CD4-positive, alpha-beta T cell treated with Interleukin-6 at 100 ng/mL for 8 hours (primary cell): ENCODE measurements around the gene GPR39.

ENCODE experiments used
- DNase-seq: peaks from one replicate; pipeline ENCODE4 v3.0.0-alpha.2; 2020; ENCODE audit warnings: mixed read lengths, low spot score

GPR39 gene

GRCh38 chr2:132414081-132414480 lies 2.5 kb upstream of the GPR39 start:
- no peak for DNase-seq

GRCh38 chr2:132415256-132415914 lies 1.2 kb upstream of the GPR39 start:
- DNase-seq: no peak

DNA sequence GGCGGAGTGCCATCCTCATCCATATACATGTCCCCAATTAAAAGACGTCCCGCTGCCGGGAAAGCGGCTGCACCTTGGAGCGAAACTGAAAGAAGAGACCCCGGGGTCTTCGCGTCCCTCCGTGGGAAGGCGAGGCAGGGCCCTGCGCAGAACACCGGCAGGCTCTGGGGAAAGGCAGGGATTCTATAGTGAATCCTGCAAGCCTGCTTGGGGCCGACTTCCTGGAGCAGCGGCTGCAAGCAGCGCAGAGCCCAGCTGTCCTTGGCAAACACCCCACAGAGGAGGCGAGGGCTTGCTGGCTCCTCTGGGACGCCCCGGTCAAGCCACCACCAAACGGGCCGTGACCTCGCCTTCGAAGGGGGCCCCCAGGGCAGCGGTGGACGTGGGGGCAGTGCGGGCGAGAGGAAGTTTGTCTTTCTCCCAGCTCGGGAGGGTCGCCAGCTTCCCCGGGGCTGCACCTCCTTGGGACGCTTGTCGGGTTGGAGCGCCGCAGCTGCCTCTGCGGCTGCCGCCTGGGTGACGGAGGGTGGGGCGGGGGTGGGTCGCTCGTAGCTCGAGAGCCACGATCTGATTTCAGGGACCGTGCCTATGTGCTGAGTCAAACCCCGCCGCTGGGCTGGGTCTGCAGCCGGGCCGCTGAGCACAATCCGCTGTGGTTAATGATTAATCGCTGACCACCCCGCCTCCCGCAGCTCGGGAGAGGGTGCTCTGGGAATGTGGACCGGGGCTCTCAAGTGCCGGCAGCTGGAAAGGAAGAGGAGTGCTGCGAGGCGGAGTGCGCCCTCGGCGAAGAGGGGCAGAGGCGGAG lies 486 bp upstream of the GPR39 start:
- no peak for DNase-seq

- no peak for DNase-seq
Observed at GRCh38 chr2:132417430-132418035, 928 bp downstream of the GPR39 start.

- no peak for DNase-seq
Observed at GRCh38 chr2:132419235-132419634, 2.6 kb downstream of the GPR39 start.

GRCh38 chr2:132419941-132420340 lies 3.3 kb downstream of the GPR39 start:
- no peak for DNase-seq

DNA sequence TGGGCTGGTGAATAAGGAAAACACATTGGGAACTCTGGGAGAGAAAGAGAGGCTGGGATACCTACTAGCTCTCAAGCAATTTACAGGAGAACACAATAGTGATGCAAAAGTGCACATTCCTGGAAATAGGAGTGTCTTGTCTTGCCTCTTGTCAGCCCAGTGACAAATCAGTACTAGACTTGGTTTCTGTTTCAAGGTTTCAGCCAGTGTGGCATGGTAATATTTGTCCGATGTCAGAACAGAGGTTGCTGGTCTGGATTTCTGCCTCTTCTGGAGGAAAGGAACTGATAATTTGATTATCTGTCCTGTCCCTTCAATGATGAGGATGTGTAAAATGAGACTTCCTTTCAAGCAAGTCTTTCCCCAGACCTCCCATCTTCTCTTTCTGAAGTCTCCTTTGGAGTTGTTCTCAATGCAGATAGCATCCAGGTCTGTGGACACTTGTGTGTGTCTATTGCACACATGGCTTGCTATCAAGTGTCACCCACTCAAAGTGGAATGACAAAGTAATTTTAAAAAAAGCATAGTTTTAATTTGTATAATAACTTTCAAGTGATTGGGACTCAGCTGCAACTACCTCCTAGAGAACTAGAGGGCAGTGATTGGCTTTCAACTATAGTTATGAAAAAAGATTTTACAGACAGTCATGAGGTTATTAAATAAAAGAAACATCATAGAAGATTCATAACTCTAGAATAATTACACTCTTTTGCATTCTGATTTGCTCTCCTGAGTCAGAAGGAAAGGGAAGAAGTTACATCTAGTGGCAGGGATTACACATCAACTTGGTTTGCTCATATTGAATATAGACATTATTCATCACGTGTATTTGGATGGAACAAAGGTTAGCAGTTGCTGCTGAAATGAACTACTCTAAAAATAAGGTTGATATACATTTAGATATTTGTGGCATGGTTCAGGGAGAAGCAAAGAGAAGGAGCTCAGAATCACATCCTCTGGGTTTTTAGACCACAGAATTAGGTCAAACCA lies 4.5 kb downstream of the GPR39 start:
- no peak for DNase-seq

DNA sequence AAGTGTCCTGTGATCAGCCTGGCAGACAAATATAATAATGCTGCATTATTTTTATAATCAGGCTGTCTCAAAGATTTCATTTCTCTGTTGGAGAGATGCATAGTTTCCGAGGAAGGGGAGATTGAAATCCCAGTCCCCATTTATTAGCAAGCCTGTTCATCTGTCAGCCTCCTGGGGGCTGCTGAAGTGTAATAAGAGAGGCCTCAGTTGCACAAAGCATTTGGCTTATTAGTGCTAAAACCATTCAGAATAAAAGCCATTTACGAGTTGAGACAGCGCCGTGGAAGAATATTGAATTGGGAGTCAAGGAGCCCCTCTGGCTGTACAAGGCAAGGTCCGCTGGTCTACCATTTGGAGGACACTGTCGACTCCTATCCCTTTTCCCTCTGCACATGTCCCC lies 6.1 kb downstream of the GPR39 start:
- DNase-seq: no peak

- DNase-seq: no peak
Observed at GRCh38 chr2:132424526-132425121, 8.0 kb downstream of the GPR39 start.

DNA sequence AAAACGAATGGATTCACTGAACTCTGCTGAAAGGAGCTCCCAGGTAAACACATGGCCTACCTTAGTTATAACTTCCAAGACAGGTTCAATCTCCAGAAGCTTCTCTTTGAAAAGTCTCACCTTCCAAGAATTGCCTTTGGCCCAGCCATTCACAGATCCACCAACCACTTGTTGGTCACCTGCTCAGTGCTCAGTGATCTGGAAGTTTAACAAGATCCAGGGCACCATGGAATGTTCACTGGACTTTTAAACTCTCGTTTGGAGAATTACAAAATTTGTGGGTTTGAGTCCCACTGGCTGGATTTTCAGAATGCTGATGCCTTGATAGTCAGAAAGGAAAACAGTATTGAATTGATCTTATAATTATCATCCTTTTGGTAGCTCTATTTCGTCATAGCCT lies 9.4 kb downstream of the GPR39 start:
- DNase-seq: no peak

DNA sequence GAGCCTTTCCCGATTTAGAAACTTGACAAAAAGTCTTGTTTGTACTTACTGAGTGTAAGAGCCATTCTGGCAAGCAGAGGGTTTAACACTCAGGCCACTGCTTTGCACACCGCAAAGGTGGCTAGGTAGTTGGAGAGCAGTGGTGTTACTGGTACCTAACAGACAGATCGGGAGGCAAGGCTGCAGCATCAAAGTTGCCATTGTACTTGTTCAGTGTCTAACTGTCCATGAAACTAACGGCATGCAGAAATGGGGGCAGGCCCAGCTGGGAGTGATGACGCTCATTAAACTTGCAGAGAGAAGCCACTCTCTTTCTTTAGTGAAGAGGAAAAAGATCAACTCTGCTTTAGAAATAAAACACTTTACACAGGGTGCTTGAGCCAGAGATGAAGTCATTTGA lies 10.1 kb downstream of the GPR39 start:
- DNase-seq: no peak

GRCh38 chr2:132429351-132429750 lies 12.7 kb downstream of the GPR39 start:
- no peak for DNase-seq

GRCh38 chr2:132429941-132430573 lies 13.5 kb downstream of the GPR39 start:
- no peak for DNase-seq

DNA sequence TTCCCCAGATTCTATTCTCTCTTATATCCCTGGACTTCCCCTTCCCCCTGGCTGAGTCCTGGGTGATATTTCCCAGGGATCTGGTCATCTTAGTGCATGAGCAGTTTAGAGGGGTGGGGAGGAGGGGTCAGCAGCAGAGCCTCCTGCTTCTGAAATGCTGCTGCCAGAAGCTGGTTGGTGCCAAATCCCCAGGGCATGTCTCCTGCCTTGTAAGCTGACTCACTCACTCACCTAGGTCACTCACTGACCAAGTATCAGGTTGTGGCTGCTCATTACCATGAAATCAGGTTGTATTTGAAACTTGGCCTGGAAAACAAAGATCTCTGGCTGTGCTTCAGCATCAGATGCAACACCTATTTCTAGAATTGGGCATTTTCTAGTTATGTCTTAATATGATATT lies 14.3 kb downstream of the GPR39 start:
- DNase-seq: no peak

- no peak for DNase-seq
Observed at GRCh38 chr2:132437852-132438669, 21.5 kb downstream of the GPR39 start.

- no peak for DNase-seq
Observed at GRCh38 chr2:132438691-132439090, 22.1 kb downstream of the GPR39 start.

DNA sequence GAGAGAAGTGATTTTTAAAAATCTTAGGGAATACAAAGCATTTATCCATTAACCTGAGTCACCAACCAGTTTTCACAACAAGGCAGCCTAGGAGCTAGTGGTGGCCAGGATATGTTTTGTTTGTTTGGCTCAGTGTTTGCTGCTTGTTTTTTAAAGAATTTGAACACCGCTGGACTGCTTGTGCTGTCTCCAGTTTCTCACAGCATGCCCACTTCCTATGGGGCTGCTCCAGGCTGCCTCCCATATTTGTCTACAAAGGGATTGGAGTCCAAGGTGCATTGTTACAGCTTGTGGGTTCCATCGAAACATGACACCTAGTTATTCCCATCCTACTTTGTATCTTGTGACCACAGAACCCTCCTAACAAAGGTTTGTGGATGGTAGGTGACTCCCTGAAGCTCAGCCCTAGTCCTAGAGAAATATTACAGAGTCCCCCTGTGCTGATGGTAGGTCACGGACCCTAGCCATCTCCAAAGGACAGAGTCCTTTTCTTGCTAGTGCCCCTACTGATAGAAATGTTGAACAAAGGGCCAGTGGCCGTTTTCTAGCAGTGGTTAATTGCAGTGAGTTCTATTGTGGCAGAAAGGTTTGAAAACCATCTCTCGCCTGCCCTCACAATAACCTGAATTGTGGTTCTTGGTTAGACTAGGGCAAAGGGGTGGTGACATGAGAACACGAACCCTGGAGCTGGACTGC lies 23.2 kb downstream of the GPR39 start:
- DNase-seq: no peak

DNA sequence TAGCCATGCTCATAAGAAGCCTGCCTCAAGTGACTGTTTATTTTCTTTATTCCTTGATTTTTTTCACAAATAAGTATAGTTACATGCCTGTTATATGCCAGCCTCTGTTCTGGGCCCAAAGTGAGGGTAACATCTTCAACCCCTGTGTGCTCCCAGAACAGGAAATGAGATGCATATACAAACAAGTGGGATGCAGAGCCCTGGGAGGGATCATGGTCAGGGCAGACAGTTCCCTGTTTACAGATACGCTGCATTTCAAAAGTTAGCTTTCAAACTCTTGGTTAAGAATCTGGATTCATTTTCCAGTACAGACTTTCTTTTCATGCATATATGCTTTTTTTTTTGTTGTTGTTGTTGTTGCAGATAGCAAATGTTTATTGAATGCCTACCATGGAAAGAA lies 24.4 kb downstream of the GPR39 start:
- no peak for DNase-seq

DNA sequence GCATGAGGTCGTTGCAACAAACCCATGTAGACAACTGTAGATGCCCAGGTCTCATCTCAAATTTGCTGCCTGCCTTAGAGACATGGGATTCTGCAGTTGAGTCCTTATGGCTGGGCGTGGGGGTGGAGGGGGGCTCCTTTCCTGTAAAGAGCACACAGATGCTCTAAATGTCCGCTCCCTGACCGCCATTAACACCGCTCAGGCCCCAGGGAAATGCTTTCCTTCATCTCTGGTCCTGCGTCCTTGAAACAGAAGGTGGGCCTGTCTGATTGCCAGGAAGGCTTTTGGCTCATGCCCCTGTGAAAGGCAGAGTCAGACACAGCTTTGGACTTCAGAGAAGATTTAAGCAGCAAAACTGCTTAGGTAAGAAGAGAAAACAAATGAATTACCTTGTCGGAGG lies 25.7 kb downstream of the GPR39 start:
- no peak for DNase-seq

DNA sequence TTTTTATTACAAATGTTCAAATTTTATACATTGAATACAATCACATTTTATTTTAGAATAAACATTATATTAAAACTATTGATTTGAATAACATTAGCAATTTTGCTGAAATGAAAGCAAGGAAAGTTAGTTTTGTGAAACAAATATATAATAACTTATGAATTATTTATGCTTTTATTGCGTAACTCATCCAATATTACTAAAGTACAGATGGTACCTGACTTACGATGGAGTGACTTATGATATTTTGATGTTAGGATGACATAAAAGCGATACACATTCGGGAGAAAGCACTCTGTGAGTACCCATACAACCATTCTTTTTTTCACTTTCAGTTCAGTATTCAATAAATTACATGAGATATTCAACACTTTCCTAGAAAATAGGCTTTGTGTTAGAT lies 26.5 kb downstream of the GPR39 start:
- DNase-seq: no peak
